ENCODE results near the gene DNAH8. TPM values are rescaled to one million over a fixed set of nuclear protein-coding genes. Genes with fewer than 3 reads are reported as not detected.

Gene DNAH8
- polyA plus RNA-seq, 4 donors: 0.35 to 0.57 (median 0.39) TPM

DNA sequence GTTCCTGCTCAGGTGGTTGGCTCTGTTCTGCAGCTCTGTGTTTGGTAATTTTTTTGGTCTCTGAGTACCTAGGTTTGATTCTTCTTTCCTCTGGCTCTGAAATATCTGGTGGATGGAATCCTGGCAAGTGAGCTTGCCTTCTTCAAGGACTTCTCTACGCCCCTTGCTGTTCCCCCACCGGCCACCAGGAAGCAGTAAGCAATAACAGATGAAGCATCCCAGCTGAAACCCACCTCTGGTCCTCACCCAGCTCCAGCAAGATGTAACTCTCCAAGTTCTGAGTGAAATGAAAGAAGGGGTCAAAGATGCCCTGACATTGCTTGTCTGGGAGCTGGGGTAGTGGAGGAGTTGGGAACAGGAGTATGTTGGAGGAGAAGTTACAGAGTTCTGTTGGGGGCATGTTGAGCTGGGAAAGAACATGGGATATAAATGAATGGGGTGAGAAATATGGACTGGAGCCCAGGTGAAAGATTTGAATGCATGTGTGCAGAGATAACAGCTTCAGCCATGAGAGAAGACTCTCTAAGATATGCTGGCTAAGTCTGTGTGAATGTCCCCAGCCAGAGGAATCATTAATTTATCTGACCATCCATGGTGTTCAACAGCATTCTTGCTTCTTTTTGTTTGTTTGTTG, 282.1 kb downstream of the DNAH8 start:
- DNase-seq (ENCODE audit: low read depth in 4 of 4, low spot score in 2 of 4): peak in 1 of 4 donors; percentile 40

DNA sequence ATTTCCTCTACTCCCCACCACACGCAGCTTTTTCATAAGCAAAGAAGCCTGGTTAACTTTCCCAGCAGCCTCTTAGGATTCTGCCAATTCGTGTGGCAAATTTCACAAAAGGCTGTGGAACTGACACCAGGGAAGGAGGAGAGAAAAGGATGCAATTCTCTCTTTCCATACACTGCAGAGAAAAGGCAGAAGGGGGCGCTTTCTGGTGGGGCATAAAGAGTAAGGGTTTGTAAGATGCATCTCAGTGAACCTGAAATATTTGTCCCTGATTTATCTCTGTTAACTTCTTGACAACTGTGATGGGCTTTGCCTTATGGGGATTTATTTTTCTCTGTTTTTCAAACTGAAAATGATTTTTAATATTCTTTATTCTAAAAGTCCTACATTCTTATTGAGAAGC, 288.0 kb downstream of the DNAH8 start:
- no peak for DNase-seq (ENCODE audit: low read depth in 4 of 4, low spot score in 2 of 4)

DNA sequence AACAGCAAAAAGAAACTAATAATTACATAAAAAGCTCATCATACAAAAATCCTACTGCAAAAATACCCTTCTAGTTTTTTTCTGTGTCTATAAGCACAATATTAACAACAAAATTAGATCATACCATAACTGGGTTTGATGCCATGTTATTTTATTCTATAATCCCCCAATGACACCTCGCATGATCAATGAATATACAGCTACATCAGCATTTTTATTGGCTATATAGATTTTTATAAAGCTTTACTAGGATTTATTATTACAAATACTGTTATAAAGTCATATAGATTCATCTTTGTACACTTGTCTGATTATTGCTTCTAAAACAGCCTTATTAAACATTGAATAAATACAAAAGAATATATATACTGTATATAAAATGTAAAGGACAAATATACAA, 288.4 kb downstream of the DNAH8 start:
- no peak for DNase-seq (ENCODE audit: low read depth in 4 of 4, low spot score in 2 of 4)

DNA sequence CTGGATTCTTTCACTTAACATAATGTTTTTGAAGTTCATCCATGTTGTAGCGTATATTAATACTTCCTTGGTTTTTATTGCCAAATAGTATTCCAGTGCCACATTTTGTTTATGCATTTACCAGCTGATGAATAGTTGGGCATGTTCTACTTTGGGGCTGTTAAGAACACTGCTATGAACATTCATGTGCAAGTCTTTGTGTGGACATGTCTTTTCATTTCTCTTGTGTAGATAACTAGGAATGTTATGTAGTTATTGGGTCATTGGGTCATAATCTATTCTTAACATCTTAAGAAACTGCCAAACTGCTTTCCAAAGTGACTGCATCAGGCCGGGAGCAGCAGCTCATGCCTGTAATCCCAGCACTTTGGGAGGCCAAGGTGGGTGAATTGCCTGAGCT, 289.7 kb downstream of the DNAH8 start:
- no peak for DNase-seq (ENCODE audit: low read depth in 4 of 4, low spot score in 2 of 4)

DNA sequence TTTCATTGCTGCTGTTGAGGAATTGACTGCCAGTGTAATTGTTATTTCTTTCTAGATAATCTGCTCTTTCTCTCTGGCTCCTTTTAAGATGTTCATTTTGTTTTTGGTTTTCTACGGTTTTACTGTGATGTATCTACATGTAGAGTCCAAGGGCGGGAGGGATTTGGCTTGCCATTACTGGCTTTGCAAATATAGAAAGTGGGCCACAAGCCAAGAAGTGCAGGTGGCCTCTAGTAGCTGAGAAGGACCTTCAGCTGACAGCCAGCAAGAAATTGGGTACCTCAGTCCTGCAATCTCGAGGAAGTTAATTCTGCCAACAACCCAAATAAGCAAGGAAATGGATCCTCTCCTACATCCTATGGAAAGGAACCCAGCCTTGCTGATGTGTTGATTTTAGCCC, 290.7 kb downstream of the DNAH8 start:
- no peak for DNase-seq (ENCODE audit: low read depth in 4 of 4, low spot score in 2 of 4)

DNA sequence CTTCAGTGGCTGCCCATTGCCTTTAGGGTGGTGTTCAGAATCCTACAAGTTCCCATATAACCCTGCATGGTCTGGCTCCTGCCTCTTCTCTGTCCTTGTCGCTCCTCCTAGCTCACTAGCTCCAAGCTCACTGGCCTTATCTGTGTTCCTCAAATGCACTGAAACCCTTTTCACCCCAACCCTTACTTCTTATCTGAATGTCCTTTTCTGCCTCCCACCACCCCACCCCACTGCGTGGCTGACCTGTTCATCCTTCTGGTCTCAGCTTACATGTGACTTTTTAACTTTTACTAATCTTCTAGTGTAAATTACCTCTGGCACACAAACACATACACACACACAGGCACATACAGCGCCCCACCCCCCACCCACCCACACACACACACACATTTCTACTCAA, 292.5 kb downstream of the DNAH8 start:
- no peak for DNase-seq (ENCODE audit: low read depth in 4 of 4, low spot score in 2 of 4)

DNA sequence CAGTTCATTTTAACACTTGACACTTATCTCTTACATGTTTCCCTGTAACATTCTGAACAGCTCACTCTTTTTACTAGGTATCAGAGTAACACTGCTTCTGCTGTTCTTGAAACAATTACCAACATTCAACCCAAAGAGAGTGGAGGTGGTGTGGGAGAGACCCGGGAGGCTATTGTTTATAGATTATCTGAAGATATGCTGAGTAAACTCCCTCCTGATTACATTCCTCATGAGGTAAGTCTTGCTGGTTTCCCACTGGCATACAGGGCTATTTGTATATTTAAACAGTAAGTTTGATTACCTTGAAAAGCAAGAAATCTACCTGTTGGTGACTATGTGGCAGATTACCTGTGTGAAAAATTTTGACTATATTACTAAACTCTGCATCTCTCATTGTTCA, 293.6 kb downstream of the DNAH8 start:
- DNase-seq (ENCODE audit: low read depth in 4 of 4, low spot score in 2 of 4): no peak

DNA sequence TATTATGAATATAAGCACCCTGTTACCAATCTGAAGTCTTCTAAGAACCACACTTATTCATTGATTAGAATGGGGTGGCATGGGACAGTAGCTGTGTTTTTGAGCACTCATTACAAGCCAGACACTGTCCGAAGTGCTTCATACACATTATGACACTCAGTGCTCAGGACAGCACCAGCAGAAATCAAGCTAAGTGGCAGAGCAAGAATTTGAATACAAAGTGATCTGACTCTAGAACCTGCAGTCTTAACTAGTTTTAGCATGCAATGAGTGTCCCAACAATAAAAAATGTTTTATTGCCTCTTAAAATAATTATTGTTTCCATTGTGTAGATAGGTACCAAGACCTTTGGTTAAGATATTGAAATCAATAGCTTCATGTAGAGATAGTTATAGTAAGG, 294.4 kb downstream of the DNAH8 start:
- DNase-seq (ENCODE audit: low read depth in 4 of 4, low spot score in 2 of 4): no peak

DNA sequence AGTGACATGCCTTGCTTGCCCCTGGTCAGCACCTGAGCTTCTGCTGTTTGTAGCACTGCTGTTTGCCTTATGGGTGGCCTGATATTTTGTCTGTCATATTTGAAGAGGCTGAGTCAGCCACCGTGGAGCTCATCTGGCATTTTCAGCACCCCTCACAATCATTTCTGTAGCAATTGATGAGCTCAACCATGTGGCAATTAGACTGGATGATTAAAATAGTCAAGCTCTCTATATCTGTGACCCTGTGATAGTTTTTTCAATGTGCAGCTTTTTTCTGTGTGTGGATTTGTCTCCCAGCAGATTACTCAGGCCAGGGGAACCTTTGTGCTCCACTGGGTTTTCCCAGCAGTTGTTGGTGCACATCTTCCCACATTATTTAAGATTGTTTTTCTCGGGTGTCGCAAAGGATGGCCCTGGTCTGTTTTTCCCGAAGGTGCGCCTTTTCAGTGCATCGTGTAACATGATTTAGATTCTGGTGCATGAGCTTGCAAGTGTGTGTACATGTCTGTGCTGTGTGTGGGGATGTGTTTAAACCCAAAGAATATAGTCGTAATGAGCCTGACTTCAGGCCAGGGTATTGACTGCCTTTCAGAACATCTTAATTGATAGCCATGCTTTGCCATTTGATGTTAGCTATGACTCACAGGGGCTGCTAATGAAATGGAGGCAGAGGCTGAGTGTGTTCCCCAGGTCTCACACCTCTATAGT, 301.9 kb downstream of the DNAH8 start:
- no peak for DNase-seq (ENCODE audit: low read depth in 4 of 4, low spot score in 2 of 4)

DNA sequence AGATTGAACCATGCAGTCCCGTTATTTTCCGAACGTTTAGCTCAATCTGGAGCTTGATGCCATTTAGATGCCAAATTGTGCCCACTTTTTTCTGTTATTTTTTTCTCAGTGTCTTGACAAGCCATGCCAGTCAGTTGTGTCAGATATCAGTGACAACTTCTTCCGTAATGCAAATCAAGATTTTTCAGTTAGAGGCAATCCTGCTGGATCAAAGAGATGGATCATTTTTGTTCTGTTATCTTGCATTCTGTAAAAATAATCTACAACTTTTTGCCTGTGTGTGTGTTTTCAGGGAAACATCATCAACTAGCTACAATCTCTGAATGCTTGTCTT, 302.4 kb downstream of the DNAH8 start:
- DNase-seq (ENCODE audit: low read depth in 4 of 4, low spot score in 2 of 4): no peak

DNA sequence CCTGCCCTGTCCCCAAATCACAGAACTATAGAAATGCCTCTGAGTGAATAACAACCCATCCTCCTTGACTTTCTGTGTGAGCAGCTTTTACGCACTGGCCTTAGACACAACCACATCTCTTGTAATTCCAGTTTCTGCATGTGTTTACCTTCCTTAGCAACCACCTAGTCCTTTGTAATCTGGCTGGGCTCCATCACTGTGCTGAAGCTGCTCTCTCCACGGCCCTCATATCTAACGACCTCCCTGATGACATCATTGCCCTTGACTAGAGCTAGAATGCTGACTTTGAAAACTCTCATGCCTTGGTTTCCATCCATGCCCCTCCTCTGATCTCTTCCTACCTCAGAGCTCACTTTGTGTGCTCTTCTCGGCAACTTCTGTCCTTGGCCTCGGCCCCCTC, 303.0 kb downstream of the DNAH8 start:
- DNase-seq (ENCODE audit: low read depth in 4 of 4, low spot score in 2 of 4): no peak

DNA sequence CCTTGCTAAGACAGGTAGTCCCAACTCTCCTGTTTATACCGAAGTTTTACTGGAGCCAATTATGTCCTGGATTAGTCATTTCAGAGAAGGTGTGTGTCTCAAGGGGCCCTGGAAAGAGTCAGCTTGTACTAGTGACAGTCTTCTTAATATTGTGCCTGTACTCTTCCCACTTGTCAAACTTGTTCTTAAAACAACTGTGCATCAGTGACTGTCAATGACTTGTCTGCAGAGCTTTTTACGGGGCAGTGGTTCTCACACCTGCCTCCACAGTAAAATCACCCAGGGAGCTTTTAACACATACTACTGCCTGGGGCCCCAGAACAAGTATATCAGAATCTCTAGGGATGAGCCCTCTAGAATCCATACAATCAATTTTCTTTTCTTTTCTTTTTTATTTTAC, 305.0 kb downstream of the DNAH8 start:
- DNase-seq (ENCODE audit: low read depth in 4 of 4, low spot score in 2 of 4): no peak

DNA sequence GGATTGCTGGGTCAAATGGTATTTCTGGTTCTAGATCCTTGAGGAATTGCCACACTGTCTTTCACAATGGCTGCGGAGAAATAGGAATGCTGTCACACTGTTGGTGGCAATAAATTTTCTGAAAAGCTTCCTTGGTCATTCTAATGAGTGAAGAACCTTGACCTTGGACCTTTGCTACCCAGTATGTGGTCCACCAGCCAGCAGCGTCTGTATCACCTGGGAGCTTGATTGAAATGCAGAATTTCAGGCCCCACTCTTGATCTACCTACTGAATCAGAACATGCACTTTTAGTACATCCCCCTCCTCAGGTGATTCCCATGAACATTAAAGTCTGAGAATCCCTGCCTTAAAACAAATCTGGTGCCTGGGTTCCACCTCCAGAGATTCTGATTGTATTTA, 305.9 kb downstream of the DNAH8 start:
- DNase-seq (ENCODE audit: low read depth in 4 of 4, low spot score in 2 of 4): no peak

DNA sequence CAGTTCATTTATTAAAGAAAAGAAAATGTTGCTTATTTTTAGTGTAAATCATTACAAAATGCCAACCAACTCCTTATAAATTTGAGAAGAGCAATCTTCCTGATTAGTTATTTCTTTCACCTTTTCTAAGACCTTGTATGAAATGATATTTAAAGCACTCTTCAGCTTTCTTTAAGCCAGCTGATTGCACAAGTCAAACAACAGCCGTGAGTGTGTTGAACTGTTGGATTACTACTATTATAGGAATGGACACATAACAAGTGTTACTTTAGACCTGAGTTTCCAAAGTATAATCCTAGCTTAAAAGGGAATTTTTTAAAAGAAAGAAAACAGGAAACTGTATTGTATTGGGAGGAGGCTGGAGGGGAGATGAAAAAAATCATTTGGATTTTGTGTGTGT, 306.7 kb downstream of the DNAH8 start:
- DNase-seq (ENCODE audit: low read depth in 4 of 4, low spot score in 2 of 4): no peak

DNA sequence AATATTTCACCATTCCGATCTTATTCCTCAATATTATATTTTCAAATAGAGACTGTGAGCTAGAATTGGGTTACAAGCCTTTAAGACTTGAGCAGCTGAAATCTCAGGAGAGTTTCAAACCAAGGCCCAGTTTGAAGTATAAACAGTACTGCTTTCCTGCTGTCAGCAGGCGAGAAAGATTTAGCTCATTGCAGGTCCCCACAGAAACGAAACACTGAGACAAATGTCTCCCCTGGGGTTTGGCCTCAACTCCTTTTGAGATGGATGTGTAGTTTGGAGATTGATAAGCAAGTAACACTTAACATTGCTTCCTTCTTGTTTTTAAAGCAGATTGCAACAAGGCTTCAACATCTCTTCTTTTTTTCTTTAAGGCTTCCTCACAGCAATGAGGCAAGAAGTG, 311.1 kb downstream of the DNAH8 start:
- DNase-seq (ENCODE audit: low read depth in 4 of 4, low spot score in 2 of 4): no peak

DNA sequence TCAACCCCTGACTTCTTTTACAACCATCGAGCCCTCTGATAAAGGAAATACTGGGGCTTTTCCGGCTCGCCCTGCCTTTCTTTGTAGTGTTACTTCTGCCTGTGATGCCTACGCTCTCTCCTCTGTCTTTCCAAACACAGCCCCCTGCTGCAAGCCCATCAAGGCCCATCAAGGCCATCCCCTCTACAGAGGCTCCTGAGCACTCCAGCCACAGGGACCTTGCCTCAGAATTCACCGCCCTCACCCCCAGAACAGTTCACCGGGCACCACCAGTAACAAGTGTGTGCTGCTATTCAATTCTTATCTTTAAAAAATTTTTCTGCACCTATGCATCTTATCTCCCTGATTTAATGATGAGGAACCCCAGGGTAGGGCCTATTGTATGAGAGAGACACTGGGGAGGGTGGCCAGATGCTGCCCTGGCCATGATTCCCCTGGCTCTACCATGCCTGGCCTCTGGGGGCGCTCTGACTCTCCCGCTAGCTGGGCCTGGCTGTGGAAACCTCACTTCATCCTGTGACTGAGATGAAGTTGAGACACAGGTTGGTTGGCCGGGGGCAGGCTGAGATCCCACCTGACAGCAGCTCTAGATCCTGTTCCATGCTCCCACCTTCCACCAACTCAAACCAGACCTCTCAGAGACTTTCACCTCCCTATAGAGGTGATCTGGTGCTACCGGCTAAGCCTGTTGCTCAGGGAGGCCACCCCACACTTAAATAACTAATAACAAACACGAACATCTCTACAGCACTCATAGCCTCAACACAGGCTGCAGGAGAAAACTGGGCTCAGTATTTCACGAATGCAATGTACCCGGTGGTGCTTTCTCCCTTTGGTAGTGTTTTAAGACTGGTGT, 314.3 kb downstream of the DNAH8 start:
- no peak for DNase-seq (ENCODE audit: low read depth in 4 of 4, low spot score in 2 of 4)

DNA sequence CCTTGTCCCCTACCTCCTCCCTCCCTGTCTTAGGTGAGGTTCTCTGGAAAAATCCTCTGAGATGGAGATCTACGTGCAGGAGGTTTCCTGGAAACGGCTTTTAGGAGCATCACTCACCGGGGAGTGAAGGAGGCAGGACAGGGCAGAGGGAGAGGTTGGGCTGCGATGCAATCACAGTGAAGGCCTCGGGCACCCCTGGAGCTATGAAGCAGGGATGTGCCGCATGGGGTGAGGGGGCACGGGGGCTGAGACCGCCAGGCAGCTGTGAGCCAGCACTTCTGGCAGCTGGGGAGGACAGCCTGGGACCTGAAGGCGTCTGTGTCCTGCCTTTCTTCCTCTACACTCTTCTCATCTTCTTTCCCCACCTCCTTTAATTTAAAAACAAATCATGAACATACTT, 320.6 kb downstream of the DNAH8 start:
- no peak for DNase-seq (ENCODE audit: low read depth in 4 of 4, low spot score in 2 of 4)

DNA sequence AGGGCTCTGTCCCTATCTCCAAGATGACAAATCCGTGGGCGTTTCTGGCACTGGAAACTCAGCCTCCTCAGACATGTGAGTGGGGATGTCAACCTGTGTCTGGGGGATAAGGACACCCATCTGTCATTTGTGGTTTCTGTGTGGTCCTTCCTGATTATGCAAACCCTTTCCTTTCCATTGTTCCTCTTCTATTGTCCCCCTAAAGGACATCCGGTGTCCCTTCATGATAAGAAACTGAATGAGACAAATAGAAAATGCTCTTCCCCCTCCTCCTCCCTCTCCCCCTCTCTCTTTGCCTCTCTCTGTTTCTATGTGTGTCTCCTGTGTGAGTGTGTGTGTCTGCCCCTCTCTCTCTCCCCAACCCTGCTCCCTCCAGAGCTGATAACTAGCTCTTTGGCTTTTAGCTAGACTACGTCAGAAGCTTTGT, 322.0 kb downstream of the DNAH8 start:
- DNase-seq (ENCODE audit: low read depth in 4 of 4, low spot score in 2 of 4): no peak

DNA sequence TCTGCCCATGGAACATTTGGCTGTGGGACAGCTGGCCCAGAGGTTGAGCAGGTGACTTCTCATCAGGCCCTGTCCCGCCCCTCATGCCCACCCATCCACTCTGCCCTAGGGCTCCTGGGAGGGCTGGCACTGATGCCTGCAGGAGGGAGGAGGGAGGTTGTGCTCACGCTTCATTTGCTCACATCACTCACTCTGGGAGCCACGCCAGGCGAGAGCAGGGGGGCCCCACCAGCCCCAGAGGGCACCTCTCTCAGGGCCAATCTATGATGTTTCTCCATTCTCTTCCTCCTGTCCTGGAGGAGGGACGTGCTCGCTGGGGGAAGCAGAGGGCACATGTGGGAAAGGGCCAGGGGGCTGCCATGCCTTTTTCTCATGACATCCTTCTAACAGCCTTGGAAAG, 322.6 kb downstream of the DNAH8 start:
- DNase-seq (ENCODE audit: low read depth in 4 of 4, low spot score in 2 of 4): no peak

DNA sequence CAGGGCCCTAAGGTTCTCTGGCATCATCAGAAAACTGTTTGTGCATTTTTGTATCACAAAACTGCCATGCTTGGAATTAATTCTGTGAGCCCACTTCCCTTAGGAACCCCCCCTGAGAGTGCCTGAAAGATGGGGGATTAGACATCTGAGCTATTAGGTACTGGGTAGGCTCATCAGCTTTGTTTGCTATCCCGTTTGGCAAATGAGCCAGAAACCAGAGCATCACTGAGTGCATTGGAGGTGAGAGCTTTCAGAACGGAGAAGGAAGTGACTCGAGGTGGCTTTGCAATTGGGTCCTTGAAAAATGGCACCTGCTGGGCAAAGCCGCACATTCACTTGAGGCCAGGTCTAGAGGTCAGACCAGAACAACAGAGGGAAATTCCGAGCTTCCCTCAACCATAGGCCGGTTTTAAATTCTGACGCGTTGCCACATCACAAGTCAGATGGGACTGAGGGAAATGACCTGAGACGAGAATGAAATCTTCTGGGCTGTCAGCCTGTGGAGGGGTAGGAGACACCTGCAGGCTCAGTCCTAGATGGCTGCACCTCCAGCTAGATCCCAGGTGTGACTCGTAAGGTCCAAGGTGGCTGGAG, 325.1 kb downstream of the DNAH8 start:
- no peak for DNase-seq (ENCODE audit: low read depth in 4 of 4, low spot score in 2 of 4)

DNA sequence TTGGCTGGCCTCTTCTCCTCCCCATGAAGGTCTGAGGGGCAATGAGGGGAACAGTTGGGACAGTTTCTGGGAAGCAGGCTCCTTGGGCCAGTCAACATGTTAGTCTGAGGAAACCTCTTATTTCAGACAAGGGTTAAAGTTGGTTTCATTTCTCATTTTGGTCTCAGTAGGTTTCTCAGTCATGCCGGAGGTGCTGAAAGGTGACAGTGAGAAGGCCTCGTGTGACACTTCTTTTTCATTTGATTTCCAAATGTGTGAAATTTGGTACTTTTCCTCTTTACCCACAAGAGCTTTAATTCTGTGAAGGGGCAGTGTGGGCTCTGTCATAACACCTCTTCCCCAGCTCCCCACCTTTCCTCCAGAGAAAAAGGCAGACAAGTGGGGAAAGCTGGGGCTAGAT, 326.0 kb downstream of the DNAH8 start:
- no peak for DNase-seq (ENCODE audit: low read depth in 4 of 4, low spot score in 2 of 4)
